GM12892 (cell line): ENCODE data around the gene NGDN.
"Not testable (repeated sequence)": the region's sequence is repeated elsewhere in the genome, so short reads cannot be mapped to it uniquely, and the experiment has no call there.

Source experiments
- DNase-seq: peaks from one replicate; pipeline ENCODE4 v3.0.0; 2011; ENCODE audit not compliant: insufficient read length
- FAIRE-seq: peaks from 2 replicates; lab custom pipeline; 2011; peaks lifted over from hg19 to GRCh38; lab: Jason Lieb, UNC
- POLR2A ChIP-seq: IDR thresholded peaks from 2 replicates; pipeline ENCODE4 v1.6.1; 2011; ENCODE audit warnings: low read depth, low read length, control low read depth
- POLR2AphosphoS5 ChIP-seq: IDR thresholded peaks from 2 replicates; pipeline ENCODE4 v1.6.1; 2011; ENCODE audit warnings: low read depth, low read length, control low read depth
- TAF1 ChIP-seq: IDR thresholded peaks from 2 replicates; pipeline ENCODE4 v1.6.1; 2011; ENCODE audit warnings: low read depth, mild to moderate bottlenecking, control low read depth, low read length, borderline replicate concordance

NGDN gene

GRCh38 chr14:23443411-23443812 is 26.1 kb upstream of the NGDN start:
- DNase-seq = no peak
- FAIRE-seq = no peak
- TF ChIP-seq POLR2A = no peak
- no peak for TF ChIP-seq POLR2AphosphoS5
- TF ChIP-seq TAF1 = no peak

DNA sequence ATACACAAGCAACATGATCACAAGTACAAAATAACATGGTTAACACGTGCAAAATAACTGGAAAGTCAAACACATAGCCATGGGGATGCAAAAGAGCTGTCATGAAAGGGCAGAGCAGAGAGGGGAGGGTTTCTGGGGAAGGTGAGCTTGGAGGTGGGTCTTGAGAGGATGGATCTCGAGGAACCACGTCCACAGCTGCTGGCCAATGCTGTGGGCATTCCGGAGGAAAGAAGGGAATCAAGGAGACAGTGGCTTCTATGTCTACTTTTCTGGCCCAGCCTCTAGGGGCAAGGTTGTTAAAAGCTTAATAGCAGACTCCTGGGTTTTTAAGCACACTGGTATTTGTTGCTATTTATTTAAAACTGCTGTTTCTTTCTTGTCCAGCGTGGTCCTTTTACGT is 25.6 kb upstream of the NGDN start:
- TF ChIP-seq TAF1 = no peak
- no peak for TF ChIP-seq POLR2AphosphoS5
- TF ChIP-seq POLR2A = no peak
- FAIRE-seq (no peak), DNase-seq (no peak)

DNA sequence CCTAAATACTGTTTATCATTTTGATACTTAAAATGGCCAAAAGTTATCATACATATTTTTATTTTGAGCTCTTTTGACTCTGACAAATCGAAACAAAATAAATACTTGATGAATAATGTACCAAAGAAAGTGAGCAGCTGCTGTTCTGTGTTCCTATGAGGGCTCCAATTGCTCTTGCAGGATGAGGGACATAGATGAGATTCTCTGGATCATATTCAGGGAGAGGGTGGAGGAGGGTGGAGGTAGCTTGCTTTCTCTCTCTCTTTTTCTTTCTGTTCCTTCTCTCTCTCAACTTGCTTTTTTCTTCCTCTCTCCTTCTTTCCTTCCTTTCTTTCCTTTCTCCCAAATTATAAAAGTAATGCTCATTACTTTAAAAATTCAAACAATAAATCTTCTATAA is 25.2 kb upstream of the NGDN start:
- no peak for FAIRE-seq

GRCh38 chr14:23445773-23446172 is 23.7 kb upstream of the NGDN start:
- DNase-seq (no peak), FAIRE-seq (no peak)

More for the DNA sequence above, 25.2 kb upstream of the NGDN start:
- DNase-seq = no peak
- TF ChIP-seq POLR2AphosphoS5 (no peak), TAF1 (no peak), POLR2A (no peak)

GRCh38 chr14:23446291-23446851 is 23.1 kb upstream of the NGDN start:
- no peak for TF ChIP-seq POLR2AphosphoS5
- no peak for TF ChIP-seq TAF1
- TF ChIP-seq POLR2A = no peak
- DNase-seq (no peak), FAIRE-seq (no peak)

More at GRCh38 chr14:23445773-23446172, 23.7 kb upstream of the NGDN start:
- TF ChIP-seq POLR2A = no peak
- no peak for TF ChIP-seq POLR2AphosphoS5
- no peak for TF ChIP-seq TAF1

- no peak for FAIRE-seq
- TF ChIP-seq TAF1 = no peak
- TF ChIP-seq POLR2A = no peak
- no peak for TF ChIP-seq POLR2AphosphoS5
- no peak for DNase-seq
Observed at GRCh38 chr14:23447361-23448350, 21.8 kb upstream of the NGDN start.

DNA sequence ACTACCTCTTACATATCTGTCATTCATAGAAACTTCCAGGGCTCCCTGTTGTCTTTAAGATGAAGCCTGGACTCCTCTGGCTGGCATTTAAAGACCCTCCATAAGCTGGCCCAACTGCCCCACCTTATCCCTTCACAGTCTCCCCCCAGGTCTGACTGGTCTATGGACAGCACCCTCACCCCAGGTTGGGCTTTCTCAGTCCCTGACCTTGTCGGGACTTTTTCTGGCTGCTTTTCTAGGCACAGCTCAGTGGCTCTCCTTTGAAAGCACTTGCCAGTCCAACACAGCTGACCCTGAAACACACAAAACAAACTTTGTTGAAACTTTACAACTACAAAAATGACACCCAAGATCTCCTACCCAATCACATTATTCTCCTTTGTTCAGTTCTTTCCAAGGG is 20.2 kb upstream of the NGDN start:
- FAIRE-seq (no peak), DNase-seq (no peak)
- TF ChIP-seq POLR2AphosphoS5 = no peak
- no peak for TF ChIP-seq TAF1
- no peak for TF ChIP-seq POLR2A

DNA sequence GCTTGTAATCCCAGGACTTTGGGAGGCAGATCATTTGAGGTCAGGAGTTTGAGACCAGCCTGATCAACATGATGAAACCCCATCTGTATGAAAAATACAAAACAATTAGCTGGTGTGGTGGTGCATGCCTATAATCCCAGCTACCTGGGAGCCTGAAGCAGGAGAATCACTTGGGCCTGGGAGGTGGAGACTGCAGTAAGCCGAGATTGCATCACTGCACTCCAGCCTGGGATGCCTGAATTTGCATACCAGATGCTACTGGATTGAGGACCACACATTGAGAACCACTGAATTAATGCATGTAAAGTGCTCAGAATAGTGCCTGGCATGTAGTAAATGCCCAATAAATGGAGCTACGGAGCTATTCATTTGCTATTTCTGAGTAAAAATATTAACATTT is 19.1 kb upstream of the NGDN start:
- no peak for DNase-seq
- TF ChIP-seq TAF1 (no peak), POLR2A (no peak), POLR2AphosphoS5 (no peak)
- no peak for FAIRE-seq

DNA sequence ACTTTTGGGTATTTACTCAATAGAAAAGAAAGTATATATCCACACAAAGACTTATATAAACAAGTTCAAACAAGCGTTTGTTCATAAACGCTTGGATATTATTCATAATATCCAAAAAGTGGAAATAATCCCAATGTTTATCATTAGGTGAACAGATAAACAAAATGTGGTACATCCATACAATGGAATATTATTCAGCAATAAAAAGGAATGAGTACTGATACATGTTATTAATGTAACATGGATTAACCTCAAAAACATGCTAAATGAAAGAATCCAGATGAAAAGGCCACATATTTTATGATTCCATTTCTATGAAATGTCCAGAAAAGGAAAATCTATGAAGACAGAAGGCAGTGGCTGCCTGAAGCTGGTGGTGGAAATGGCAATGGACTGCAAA is 17.3 kb upstream of the NGDN start:
- TF ChIP-seq TAF1 = no peak
- no peak for TF ChIP-seq POLR2AphosphoS5
- TF ChIP-seq POLR2A = no peak
- FAIRE-seq = no peak

GRCh38 chr14:23454445-23454856 is 15.1 kb upstream of the NGDN start:
- no peak for TF ChIP-seq POLR2A
- TF ChIP-seq TAF1 = no peak
- TF ChIP-seq POLR2AphosphoS5 = no peak
- FAIRE-seq (no peak), DNase-seq (no peak)

More for the DNA sequence above, 17.3 kb upstream of the NGDN start:
- DNase-seq = no peak

DNA sequence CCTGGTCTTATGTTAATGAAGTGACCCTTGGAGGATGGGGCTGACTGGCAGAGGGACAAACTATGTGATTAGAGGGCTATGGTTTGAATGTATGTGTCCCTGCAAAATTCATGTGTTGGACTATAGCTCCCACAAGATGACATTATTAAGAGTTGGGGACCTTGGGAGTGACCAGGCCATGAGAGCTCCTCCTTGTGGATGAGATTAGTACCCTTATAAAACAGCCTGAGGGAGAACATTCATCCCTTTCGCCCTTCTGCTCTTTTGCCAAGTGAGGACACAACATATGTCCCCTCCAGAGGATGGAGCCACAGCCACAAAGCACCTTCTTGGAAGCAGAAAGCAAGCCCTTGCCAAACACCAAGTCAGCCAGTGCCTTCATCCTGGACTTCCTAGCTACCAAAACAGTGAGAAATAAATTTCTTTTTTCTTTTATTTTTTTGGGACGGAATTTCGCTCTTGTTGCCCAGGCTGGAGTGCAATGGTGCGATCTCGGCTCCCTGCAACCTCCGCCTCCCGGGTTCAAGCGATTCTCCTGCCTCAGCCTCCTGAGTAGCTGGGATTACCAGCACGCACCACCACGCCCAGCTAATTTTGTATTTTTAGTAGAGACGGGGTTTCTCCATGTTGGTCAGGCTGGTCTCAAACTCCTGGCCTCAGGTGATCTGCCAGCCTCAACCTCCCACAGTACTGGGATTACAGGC is 12.5 kb upstream of the NGDN start:
- DNase-seq, FAIRE-seq: not testable (repeated sequence)
